Dermis blood vessel endothelial cell (primary cell): ENCODE measurements around the gene PIEZO2. TPM values are rescaled to one million over a fixed set of nuclear protein-coding genes. Genes with fewer than 3 reads are reported as not detected.

Source experiments
- DNase-seq: peaks from one replicate; pipeline ENCODE4 v3.0.0; 2010
- total RNA-seq: library from RNA; depleted of rRNA; stranded (reverse); fragments of >200 nt; gene quantifications from 2 replicates; pipeline ENCODE4 v1.2.3, GENCODE V29; 2014

The PIEZO2 gene
- total RNA-seq, 1 donor from 2014 or later: 141 TPM

DNA sequence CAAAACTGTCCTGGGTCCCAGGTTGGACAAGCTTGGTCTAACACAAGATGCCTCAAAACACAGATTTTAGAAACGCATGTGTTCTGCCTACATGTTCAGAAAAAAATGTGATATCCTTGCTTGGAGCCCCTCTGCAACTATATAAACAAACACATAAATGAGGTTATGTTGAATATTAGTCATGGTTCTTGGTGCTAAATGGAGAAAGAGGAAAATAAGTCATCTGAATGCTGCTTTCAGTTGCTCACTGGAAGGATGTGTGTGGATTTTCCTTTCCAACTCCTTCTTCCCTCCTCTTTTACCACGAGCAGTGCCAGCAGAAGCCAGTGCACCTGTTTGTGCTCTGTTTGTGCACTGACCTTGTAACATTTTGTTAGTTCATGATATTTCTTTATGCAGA, 85.3 kb downstream of the PIEZO2 start:
- peak; percentile 50 for DNase-seq

DNA sequence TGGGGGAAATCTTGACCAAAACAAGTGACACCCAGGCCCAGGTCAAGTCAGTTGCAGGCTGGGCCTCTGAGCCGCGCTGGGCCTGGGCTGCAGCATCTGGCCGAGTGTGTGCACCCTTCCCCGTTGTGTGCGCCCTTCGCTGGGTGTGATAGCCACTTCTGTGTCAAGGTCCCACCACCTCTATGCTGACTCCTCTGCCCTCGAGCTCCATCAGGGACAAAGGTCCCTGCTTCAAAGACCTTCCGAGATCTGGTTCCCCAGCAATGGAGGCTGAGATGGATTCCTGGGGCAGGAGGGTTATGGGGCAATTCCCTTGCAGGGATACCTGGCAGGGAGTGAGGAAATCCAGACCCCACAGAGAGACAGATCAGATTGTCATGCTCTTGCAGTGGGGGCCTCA, 93.6 kb downstream of the PIEZO2 start:
- DNase-seq: no peak

GRCh38 chr18:11054497-11054896, 94.9 kb downstream of the PIEZO2 start:
- no peak for DNase-seq

- no peak for DNase-seq
These were observed 96.1 kb downstream of the PIEZO2 start for GRCh38 chr18:11053293-11053692.

- peak; percentile 56 for DNase-seq
These were observed 96.6 kb downstream of the PIEZO2 start for GRCh38 chr18:11052800-11053199.

DNA sequence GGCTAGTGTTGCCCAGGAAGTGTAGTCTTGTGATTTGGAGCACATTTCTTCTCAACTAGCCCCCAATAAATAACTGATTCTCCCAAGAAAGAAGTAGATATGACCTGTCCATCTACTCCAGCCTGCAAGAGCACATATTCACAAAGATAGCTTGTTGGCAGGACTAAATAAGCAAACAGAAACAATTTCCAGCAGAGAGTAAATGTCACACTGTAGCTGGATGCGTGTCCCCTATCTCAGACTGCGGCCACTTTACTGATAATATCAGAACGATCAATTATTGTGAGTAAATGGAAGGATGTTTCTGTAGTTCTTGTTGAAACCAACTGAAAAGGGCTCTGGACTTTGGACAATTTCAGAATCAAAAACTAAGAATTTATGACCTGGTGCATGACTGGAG, 97.9 kb downstream of the PIEZO2 start:
- DNase-seq: no peak

- DNase-seq: no peak
These were observed 98.4 kb downstream of the PIEZO2 start for GRCh38 chr18:11050966-11051365.

DNA sequence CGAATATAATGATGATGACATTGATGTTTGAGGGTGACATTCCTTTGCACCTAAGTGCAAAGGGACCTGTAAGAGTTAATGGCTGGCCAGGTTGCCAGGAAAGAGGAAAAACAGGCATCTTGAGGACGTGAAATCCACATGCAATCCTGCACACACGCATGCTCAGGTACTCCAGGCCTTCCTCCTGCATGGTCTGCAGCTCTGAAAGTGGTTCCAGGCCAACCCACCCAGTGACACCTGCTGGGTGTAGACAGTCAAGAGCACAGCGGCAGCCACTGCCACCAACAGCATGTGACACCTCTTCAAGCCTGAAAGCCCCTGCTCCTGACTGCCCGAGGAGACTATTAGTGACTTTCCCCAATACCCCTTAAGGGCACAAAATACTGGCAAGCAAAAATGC, 101.6 kb downstream of the PIEZO2 start:
- no peak for DNase-seq

DNA sequence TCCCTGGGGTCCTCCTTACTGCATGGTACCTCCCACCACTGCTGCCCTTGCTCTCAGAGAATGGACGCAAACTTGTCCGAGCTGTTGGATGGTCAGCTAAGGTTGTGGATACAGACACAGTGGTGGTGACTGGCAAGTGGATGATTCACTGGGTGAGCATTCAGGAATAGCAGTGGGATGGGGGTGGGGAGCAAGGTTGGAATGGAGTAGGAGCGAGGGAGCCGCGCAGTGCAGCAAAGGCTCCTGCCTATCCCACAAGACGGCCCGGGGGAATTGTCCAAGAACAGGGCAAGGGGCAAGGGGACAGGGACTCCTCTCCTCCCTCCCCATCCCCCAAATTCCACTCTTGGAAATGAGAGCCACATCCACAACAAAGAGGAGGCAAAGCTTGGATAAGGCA, 102.2 kb downstream of the PIEZO2 start:
- no peak for DNase-seq

DNA sequence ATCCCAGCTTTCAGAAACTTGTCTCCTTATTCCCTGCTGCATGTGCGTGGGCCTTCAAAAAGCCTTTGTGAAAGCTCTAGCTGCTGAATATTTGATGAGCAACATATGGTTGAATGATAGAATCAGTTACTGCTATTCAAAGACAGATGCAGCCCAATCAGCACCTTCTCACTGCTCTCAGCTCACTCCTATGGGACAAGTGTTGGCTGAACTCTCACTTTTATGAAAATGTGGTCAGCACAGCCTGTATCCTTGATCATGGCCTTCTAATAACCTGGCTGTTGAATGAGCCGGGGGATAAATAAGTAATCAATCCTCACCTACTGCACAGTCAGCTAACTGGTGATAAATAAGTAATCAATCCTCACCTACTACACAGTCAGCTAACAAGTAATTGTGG, 103.2 kb downstream of the PIEZO2 start:
- DNase-seq: no peak

DNA sequence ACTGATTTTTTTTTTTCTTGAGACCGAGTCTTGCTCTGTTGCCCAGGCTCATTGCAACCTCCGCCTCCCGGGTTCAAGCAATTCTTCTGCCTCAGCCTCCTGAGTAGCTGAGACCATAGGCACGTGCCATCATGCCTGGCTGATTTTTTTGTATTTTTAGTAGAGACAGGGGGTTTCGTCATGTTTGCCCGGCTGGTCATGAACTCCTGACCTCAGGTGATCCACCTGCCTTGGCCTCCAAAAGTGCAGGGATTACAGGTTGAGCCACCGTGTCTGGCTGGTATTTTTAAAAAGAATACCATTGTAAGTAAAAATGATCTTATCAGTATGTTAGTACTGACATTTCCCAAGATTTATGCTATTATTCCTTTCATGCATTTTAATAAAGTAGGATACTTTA, 105.7 kb downstream of the PIEZO2 start:
- no peak for DNase-seq

DNA sequence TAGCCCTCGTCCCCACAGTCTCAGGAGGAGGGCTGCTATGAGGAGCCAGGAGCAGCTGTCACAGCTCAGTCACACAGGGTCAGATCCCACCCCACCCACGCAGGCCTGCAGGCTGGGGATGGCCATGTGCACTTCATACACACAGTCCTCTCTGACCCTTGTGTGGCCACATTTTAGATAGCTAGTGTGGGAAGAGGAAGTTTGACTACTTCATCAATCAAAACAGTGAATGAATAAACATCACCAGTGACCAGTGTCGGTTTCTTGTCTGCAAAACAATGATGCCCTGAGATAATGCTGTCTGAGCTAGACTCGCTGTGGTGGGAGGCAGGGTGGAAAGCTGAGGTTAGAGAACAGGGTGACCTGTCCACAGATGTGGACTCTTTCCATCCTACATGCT, 107.1 kb downstream of the PIEZO2 start:
- DNase-seq: peak; percentile 56

DNA sequence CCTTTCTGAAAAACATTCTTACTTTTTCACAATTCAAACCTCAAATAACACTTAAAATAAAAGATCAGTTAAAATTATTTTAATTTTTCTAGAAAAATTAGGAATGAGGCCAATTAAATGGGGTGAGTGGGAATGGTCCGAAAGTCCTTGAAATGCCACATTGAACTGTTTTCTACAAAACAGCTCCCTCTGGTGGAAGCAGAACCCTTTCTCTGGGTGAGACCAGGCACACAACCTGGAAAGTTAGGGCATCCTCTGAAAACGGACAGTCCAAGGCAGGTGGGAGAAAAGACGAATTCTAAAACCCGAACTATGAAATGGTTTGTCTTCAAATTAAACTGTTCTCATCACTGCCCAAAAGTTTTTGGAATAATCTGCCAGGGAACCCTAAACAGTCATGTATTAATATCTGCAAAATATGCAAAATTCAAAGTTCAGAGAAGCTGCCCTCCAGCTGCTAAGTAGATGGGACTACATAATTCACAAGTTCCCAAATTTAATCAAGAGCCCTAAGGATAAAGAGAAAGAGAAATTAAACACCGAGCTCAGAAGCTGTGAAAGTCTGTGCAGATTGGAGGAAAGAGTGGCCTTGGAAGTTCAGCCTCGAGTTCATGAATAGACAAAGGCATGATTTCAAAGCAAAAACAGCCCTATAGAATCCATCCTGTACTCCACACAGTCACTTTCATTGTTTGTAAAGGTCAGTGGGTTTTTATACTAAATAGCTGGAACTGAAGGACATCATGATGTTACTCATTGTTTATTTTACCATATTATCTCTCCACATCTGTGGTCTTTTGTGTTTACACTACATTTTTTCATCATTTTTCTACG, 108.3 kb downstream of the PIEZO2 start:
- peak; percentile 85 for DNase-seq

DNA sequence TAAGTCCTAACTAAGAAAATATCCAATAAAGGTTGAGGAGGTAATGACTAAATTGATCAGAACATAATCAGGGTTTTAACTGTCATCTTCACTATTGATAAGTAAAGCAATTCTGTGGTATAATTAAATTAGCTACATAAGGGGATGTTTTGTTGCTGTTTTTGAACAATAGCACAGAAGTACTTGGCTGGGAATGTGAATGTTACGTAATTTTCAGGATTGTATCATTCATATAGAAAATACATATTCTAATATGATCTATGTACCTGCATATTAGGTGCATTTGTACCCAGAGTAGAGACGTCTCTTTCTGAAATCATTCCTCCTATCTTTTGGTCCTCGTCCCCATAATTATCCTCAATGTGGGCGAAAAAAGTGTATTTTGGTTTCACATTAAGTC, 109.0 kb downstream of the PIEZO2 start:
- DNase-seq: no peak

DNA sequence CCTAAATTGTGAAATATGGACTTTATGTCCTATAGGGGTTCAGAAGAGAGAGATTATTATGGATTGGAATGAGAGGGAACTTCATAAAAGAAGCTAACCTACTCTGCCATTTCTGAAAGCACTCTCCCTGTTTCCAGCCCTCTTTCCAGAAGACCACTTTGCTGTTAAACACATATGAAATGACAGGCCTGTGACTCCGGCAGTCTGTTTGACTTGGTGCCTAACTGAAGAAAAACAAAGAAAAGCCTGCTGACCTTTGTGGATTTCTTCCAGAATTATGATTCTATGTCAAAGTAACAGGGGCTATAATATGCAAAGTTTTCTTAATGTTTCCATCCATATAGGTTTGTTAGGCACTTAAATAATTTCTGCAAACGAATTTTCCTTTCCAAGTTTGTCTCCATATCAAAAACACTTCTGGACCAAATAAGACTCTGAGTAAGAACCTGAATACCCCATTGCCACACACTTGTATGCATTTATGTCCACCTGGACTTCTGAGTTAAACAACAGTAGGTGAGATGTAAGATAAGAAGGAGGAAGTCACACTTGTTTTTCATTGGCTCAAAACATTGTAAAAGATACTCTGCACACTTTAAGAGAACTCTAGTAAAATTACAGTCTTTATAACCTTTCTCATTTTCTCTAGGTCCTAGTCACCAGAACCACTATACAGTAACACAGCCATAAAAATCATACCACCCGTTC, 111.7 kb downstream of the PIEZO2 start:
- no peak for DNase-seq

DNA sequence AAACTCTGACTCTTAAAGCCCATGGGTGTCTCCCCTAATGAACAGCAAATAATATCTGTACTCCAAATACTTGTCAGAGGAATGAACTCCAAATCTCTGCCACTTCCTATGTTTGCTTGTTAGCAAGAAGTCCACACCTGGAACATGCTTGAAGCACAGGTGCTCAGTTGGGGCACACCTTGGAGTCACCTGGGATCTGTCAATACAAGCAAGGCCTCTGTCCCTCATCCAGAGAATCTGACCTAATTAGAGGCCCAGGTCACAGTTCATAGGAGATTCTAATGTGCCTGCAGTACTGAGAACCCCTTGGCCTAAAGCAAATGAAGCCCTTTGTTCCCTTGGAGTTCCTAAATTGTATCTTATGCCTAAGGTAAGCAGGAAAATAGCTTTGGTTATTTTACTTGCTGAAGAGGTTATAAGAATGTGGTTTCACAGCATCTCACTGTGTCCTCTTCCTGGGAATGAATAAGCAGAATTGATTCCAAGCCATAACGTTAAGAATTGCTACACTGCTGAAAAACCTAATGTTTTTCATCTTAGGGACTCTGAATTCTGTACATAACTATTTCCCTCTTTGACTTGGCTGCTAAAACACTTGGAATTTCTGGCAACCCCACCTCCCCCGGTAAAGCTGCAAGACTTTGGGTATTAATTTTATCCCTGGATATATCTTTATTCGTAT, 113.4 kb downstream of the PIEZO2 start:
- DNase-seq: no peak

DNA sequence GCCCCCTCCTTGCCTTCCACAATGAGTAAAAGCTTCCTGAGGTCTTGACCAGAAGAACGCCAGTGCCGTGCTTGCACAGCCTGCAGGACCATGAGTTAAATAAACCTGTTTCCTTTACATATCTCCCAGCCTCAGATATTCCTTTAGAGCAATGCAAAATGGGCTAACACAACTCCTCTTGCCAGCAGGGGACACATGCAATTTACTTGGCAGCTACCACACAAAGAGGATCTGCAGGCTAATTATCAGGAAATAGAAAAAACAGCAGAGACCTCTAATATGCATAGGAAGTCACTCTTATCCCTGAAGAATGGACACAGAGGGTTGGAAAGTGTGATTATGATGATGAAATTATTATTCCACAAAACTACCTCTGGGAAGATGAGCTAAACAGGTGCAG, 114.0 kb downstream of the PIEZO2 start:
- DNase-seq: no peak

- peak; percentile 57 for DNase-seq
These were observed 114.5 kb downstream of the PIEZO2 start for GRCh38 chr18:11034884-11035283.

DNA sequence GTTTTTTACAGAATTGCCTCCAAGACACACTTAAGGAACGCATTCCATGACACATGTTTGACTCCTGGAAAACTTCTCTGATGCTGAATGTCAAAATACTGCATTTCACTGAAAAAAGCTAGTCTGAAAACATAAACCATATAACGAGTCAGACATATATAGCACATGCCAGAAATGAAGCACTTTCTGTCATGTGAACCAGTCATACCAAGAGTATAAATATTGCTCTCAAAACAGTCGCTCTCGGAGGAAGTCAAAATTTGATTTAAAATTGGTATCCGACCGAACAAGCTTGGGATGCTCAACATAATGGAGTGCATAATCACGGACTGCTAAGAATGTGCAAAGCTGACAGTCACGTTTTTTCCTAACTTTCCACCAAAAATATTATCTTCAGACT, 115.9 kb downstream of the PIEZO2 start:
- no peak for DNase-seq

DNA sequence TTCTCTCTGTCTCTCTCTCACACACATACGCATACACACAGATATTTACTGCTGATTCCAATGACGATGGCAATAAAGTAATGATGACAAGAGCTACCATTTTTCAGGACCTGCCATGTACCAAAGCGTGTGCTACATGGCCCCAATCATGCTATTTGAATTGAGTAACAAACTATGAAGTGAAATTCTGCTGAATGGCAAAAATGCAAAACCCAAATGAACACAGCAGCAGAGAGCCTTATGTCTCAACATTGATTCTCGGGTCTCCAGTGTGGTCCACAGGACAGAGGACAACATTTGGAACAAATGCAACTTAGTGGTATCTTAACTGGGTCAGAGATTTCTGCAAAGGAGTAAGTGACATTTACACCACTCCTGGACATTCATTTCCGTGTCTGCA, 117.4 kb downstream of the PIEZO2 start:
- DNase-seq: no peak

DNA sequence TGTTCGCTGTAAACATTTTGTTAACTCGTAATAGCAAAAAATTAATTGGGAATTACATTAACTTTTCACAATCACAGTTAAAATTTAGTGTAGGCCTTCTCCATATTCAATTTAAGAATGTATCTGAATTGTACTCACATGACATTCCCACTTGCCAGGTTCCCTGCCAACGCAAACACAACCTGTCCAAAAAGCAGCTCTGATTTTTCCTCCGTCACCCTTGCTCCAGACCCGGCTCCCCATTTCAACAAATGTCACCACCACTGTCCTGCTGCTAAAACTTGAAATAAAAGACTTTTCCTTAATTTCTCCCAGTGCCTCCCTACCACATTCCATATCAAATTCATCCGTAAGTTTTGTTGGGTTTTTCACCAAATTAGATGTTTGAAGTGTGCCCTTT, 120.3 kb downstream of the PIEZO2 start:
- no peak for DNase-seq

DNA sequence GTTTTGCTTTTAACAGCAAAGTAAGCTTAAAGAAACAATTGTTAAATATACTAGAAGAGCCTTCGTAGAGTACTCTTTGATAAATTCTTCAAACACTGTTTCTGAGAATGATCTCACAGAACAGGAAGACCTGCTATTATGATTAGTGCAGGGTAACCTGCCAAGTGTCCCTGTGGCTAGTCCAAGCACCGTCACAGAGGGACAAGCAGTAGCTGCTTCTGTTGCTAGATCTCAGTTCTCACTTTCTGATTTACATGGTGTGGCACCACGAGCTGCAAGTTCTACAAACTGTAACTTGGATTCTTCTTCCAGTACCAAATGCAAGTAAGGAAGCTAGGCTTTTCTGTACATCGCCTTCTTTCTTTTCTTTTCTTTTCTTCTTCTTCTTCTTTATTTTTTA, 121.5 kb downstream of the PIEZO2 start:
- DNase-seq: peak; percentile 64

GRCh38 chr18:11025671-11026070, 123.7 kb downstream of the PIEZO2 start:
- peak; percentile 59 for DNase-seq
